ENCODE results near the gene TYMP.
A peak's percentile ranks its signal among the peaks of the same experiment; 100 is the strongest.

The TYMP gene, protein sequence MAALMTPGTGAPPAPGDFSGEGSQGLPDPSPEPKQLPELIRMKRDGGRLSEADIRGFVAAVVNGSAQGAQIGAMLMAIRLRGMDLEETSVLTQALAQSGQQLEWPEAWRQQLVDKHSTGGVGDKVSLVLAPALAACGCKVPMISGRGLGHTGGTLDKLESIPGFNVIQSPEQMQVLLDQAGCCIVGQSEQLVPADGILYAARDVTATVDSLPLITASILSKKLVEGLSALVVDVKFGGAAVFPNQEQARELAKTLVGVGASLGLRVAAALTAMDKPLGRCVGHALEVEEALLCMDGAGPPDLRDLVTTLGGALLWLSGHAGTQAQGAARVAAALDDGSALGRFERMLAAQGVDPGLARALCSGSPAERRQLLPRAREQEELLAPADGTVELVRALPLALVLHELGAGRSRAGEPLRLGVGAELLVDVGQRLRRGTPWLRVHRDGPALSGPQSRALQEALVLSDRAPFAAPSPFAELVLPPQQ

DNA sequence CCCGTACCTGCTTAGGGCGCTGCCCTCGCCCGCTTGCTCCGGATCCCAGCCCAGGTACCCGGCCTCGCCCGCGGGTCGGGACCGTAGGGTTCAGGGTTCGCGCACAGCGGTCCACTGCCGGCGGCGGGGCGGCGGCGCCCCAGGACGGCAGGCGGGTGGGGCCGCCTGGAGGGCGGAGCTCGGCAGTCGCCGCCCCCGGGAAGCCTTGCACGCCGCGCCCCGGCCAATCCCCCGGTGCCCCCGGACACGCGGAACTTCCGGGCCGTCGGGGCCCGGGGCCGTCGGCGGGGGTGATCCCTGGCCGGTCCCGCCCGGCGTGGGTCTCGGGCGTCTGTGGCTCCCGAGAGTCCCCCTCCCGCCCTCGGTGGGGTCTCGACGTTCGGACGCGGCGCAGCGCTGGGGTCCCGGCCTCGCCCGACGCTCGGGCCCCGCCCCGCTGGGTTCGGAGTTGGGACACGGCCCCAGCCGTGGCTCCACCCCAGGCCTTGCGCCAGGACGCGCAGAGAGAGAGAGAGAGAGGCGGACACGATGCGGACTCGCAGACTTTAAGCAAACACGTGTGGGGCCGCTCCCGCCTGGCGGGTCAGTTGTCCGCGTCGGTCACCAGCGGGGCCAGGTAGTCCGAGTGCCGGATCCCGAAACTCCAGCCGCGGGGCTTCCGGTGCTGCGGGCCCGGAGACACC is at the start of gene TYMP:
TSS of gene TYMP (minus strand) at position 116 of the 683 bp plus-strand sequence. CDS start 303 bp downstream, outside the sequence.
- peak; percentile 51 for DNase-seq (ENCODE audit: low read depth)

DNA sequence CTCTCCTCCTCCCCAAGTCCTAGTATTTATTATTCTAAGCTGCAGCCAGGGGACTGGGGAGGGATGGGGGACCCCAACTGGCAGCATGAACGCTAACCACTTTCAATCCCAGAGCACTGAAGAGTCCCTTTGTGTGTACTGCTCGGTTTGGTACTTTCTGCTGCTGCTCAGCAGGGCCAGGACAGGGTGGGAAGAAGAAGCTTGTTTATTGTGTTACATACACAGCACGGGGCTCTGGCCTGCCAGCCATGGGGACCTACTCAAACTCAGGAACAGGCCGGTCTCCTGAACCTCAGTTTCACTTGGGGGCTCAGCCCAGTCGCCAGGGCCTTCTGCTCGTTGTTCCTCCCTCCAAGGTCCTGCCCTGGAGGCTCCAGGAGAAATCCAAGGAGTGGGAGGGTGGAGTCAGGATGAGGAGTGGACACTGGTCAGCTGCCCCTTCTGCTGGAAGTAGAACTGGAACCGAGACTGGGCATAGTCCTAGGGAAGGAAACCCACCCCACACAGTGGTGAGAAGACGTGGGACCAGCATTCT is 49.0 kb upstream of the TYMP start:
- no peak for DNase-seq (ENCODE audit: low read depth)

DNA sequence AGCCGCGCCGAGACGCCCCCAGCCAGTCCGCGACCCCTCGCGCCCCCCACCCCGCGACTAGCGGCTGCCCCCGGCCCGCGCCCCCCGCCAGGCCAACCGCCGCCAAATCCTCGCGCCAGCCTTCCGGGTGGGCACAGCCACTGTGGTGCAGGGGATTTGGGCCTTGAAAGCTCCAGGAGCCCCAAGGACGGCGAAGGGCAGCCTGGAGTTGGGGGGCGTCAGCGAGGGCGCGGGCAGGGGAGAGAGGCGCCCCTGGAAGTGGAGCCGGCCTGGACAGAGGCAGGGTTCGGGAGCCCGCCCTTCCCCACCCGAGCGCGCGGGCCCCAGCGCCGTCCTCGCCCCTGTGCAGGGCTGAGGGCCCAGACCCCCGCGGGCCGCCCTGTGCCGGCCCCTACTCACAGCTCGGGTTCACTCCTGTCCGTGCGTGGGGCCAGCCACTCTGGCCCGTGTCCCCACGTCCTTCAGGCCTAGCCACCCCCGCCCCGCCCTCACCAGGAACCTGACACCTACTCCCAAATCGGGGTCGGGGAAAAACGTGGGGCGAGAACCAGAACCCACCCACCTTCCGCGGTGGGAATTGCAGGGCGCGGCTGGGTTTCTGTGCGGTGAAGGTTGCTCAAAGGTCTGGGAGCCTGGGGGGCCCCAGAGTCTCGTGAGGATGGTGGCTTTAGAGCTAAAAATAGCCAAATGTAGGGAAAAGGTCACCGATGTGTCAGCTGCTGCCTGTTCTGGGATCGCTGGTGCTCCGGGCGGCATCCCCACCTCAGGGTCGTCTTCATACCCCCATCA is 48.4 kb upstream of the TYMP start, which contains the start of gene CPT1B:
TSS of gene CPT1B (minus strand) at position 441 of the 789 bp plus-strand sequence. CDS start 512 bp downstream, outside the sequence.
- DNase-seq (ENCODE audit: low read depth), result no peak

DNA sequence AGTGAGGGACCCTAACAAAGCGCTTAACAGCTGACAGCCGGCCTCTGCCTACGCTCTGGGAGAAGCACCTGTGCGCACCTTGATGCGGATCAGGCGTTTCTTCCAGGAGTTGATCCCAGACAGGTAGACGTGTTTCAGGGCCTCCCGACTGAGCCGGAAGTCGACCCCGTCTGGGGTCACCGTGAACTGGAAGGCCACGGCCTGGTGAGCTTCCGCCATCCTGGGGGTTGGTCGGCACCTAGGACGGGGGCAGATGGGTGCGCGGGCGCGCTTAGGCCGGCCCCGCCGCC is 47.8 kb upstream of the TYMP start:
- DNase-seq (ENCODE audit: low read depth), result no peak

DNA sequence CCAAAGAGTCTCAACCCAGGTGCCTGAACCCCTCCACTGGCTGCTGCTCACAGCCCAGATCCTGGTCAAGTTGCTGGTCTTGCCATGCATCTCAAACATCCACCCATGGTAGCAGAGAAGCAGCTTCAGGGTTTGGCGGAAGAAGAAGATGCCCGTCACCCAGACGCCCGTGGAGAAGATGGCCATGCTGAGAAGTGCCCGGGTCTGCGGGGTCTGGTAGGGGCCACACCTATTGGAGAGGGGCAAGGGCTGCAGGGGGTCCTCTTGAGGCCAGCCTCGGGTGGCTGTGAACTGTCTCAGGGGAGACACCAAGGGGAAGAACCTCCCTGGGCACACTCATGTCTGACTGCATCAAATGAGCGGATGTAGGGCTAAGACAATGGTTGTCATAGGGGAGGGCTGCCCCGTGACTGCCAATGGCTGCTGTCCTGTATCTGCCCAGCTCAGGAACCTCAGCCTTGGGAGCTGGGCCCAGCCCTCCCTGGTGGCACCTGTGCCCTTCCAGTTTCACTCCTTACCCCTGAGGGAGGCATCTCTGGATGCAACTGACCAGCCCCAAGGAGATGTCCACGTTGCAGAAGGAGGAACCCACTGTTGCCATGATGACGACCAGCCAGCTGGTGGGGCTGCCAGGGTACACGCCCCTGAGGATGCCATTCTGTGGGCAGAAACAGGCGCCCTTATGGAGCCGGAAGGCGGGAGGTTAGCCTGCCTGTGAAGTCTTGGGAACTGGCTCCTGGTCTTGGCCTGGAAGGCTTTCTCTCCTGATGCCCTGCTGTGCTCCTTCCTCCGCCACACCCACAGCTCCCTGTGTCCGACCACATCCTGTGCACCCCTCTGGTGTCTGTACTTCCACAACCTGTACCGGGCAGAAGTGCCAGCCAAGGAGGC is 47.2 kb upstream of the TYMP start:
- DNase-seq (ENCODE audit: low read depth), result no peak

DNA sequence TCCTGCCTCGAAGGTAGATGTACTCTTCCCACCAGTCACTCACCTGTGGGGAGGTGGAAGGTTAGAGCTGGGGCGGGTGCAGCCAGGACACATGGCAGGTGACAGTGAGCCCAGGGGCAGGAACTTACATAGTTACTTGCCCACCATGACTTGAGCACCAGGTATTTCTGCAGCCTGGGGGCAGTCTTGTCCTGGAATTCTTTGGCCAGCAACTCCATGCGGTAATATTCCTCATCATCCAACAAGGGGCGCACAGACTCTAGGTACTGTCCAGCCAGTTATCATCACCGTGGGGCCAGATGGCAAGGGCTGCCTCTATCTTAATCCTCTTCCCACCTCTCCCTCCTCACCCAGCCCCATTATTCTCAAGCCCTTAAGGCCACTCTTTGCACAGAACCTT is 46.3 kb upstream of the TYMP start:
- no peak for DNase-seq (ENCODE audit: low read depth)

GRCh38 chr22:50575426-50575941 is 45.7 kb upstream of the TYMP start:
- DNase-seq (ENCODE audit: low read depth), result no peak

- no peak for DNase-seq (ENCODE audit: low read depth)
Observed at GRCh38 chr22:50574383-50574755, 44.6 kb upstream of the TYMP start.

DNA sequence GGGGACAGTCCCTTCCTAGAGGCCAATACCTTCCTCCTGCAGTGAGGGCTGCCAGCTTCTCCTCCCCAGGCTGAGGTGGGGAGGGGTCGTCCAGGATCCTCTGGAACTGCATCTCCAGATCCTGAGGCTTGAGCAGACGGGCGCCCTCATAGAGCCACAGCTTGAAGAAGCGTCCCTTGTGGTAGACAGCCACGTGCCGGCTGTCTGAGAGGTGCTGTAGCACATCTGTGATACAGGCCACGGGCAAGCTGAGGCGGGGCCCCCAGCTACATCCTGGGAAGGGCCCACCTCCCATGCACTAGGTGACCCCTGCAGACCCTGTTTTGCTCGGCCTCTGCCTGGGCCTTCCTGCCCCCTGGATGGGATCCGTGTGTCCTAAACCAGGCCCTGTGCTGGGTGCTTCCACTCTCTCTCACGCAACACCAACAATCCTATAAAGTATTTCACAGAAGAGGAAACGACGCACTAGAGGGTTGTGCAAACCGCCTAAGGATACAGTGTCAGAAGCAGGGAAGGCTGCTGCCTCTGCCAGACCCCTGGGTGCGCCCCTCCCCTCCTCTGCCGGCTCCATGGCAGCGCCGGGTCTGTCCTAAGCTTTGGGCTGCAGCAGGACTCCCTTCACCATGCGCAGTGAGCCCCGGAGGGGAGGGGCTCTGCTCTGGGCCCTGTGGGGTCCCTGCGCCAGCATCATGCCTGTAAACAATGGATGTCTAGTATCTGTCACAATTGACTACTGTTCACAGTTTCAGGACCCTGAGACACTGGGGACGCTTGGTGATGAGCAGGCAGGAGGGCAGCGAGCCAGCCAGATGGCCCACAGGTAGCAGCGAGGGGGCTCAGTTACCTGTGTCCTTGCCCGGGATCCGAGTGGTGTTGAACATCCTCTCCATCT is 43.9 kb upstream of the TYMP start:
- no peak for DNase-seq (ENCODE audit: low read depth)

- no peak for DNase-seq (ENCODE audit: low read depth)
Observed at GRCh38 chr22:50572965-50573364, 43.2 kb upstream of the TYMP start.

DNA sequence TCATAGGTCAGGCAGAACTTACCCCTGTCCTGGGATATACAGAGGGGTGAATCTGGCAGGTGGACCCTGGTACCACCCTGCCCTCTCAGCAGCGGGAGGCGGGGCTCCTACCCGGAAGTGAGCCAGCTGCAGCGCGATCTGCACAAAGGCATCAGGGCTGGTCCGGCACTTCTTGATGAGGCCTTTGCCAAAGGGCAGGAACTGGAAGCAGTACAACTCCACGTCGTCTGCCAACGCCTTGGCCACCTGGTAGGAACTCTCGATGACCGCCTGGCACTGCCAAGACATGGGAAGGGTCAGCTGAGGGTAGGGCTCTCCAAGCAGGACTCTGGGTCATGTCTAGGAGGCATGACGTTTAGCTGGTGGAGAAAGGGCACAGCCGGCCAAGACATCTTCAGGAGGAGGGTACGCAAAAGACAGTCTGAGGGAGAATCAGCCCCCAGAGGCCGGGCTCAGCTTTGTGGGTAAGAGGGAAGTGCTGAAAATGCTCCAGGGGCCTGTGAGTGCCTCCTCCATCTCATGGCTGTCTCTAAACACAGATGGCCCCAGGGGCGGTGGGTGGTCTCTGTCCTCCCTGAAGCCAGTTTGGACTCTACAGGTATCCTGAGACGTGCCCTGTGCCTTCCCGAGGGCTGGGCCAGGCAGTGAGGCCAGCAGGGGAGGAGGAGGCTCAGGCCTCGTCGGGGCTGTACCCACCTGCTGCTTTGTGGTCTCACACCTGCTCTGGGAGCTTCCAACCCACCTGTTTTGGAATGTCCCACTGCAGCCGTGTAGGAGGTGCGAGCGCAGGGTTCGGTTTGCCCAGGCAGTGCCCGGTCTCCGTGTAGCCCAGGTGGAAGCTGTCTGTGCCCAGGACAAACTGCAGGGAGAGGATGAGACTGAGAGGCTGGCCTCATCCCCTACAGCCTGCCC is 41.7 kb upstream of the TYMP start:
- DNase-seq (ENCODE audit: low read depth), result no peak

GRCh38 chr22:50570861-50571260 is 41.0 kb upstream of the TYMP start:
- DNase-seq (ENCODE audit: low read depth), result no peak

DNA sequence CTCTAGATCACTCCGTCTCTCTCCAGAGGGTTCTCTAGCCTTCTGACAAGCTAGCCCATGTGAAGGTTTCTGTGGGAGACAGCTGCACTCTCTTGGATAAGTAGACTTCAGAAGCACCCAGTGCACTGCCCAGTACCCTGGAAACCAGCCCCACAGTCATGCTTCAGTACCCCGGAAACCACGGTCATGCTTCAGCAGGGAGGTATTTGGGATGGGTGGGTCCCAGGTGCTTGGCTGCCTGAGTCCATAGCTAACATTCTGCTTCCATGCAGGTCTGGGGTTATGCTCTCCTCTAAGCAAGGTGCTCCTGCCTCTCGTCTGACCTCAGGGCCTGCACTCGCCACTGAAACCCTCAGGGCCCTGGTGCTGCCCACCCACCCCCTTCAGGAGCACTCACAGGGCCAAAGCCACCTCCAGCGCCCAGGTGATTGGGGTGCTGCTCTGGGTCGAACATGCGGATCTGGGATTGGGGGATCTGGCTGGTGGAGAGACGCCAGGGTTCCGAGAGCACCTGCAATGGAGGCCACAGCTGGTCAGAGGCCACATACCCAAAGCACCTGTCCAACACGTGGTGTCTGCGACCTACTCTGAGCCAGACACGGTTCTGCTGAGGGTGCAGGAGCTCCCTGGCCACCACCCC is 40.2 kb upstream of the TYMP start:
- DNase-seq (ENCODE audit: low read depth), result no peak

GRCh38 chr22:50569041-50569459 is 39.2 kb upstream of the TYMP start:
- no peak for DNase-seq (ENCODE audit: low read depth)

GRCh38 chr22:50568626-50569025 is 38.8 kb upstream of the TYMP start:
- no peak for DNase-seq (ENCODE audit: low read depth)

GRCh38 chr22:50567721-50568252 is 38.0 kb upstream of the TYMP start:
- DNase-seq (ENCODE audit: low read depth), result no peak

DNA sequence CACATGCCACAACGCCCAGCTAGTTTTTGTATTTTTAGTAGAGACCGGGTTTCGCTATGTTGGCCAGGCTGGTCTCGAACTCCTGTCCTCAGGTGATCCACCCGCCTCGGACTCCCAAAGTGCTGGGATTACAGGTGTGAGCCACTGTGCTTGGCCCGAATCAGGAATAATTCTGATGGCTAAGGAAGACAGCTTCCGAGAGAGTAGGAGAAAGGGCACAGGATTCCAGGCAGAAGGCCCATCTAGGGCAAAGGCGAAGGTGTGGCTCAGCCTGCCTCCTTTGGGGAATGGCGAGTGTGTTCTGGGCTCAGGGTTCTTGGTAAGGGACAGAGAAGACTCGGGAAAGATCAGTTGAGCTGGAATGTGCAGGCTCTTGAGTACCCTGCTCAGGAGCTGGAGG is 34.5 kb upstream of the TYMP start:
- no peak for DNase-seq (ENCODE audit: low read depth)
